Mesothelial cell of epicardium (in vitro differentiated cells): ENCODE data around the gene FNIP2. TPM values are rescaled to one million over a fixed set of nuclear protein-coding genes. Genes with fewer than 3 reads are reported as not detected.

Experiments
- DNase-seq, 2 experiments: peaks; one replicate each; pipeline ENCODE4 v3.0.0; 2021; ENCODE audit warnings: low spot score in 2 of 2; ENCODE audit not compliant: unreplicated experiment in 2 of 2
- H3K27ac Mint-ChIP-seq: 2 replicates; pipeline ENCODE4 v1.8.0; 2021; ENCODE audit warnings: mixed read lengths
- H3K27me3 Mint-ChIP-seq: 2 replicates; pipeline ENCODE4 v1.8.0; 2021; ENCODE audit warnings: low read depth, mixed read lengths
- H3K36me3 Mint-ChIP-seq: 2 replicates; pipeline ENCODE4 v1.8.0; 2021; ENCODE audit warnings: mixed read lengths
- H3K4me1 Mint-ChIP-seq: 2 replicates; pipeline ENCODE4 v1.8.0; 2021; ENCODE audit warnings: mixed read lengths
- H3K4me3 Mint-ChIP-seq: 2 replicates; pipeline ENCODE4 v1.8.0; 2021; ENCODE audit warnings: mild to moderate bottlenecking, moderate library complexity, mixed read lengths
- H3K9me3 Mint-ChIP-seq: 2 replicates; pipeline ENCODE4 v1.8.0; 2021; ENCODE audit warnings: mixed read lengths
- CTCF ChIP-seq: fragments of 200-600 bp; sonication (generic); IDR thresholded peaks from one replicate; pipeline ENCODE4 v1.5.0; 2021; ENCODE audit warnings: antibody characterized with exemption; ENCODE audit not compliant: unreplicated experiment
- total RNA-seq: library from RNA; stranded (reverse); gene quantifications from 3 replicates; pipeline ENCODE4 v1.2.1, GENCODE V29; 2021

The FNIP2 gene
- total RNA-seq, 1 donor from 2014 or later = 32.1 TPM

GRCh38 chr4:158775091-158775651, 6.3 kb downstream of the FNIP2 start:
- H3K4me1 Mint-ChIP-seq = peaks cover 35% of the 10 kb centered on the region
- no peak overlapping the region for H3K4me3 Mint-ChIP-seq
- TF ChIP-seq CTCF = no peak
- H3K27ac Mint-ChIP-seq = peak overlapping the region; percentile 63
- no peaks in the 10 kb centered on the region for H3K36me3 Mint-ChIP-seq
- H3K27me3 Mint-ChIP-seq = no peaks in the 10 kb centered on the region
- H3K9me3 Mint-ChIP-seq = no peaks in the 10 kb centered on the region
- DNase-seq = no peak

GRCh38 chr4:158776106-158776505, 7.3 kb downstream of the FNIP2 start:
- no peaks in the 10 kb centered on the region for H3K27me3 Mint-ChIP-seq

GRCh38 chr4:158777423-158778155, 8.8 kb downstream of the FNIP2 start:
- Mint-ChIP-seq H3K27ac (no peak overlapping the region), H3K27me3 (no peaks in the 10 kb centered on the region), H3K4me1 (peaks cover 32% of the 10 kb centered on the region)

More at GRCh38 chr4:158776106-158776505, 7.3 kb downstream of the FNIP2 start:
- Mint-ChIP-seq H3K9me3 (no peaks in the 10 kb centered on the region), H3K36me3 (no peaks in the 10 kb centered on the region), H3K4me1 (peaks cover 30% of the 10 kb centered on the region), H3K4me3 (no peak overlapping the region), H3K27ac (no peak overlapping the region)
- no peak for TF ChIP-seq CTCF
- DNase-seq = no peak

GRCh38 chr4:158778156-158778711, 9.4 kb downstream of the FNIP2 start:
- H3K9me3 Mint-ChIP-seq = no peaks in the 10 kb centered on the region
- no peaks in the 10 kb centered on the region for H3K36me3 Mint-ChIP-seq
- no peak for TF ChIP-seq CTCF
- peaks cover 38% of the 10 kb centered on the region for H3K4me1 Mint-ChIP-seq
- no peak overlapping the region for H3K27ac Mint-ChIP-seq
- H3K27me3 Mint-ChIP-seq = no peaks in the 10 kb centered on the region
- H3K4me3 Mint-ChIP-seq = no peak overlapping the region
- no peak for DNase-seq

More at GRCh38 chr4:158777423-158778155, 8.8 kb downstream of the FNIP2 start:
- Mint-ChIP-seq H3K36me3 (no peaks in the 10 kb centered on the region), H3K4me3 (no peak overlapping the region), H3K9me3 (no peaks in the 10 kb centered on the region)
- DNase-seq = no peak
- no peak for TF ChIP-seq CTCF

- TF ChIP-seq CTCF = no peak
- no peak for DNase-seq
- H3K4me1 Mint-ChIP-seq = peaks cover 43% of the 10 kb centered on the region
- H3K27me3 Mint-ChIP-seq = no peaks in the 10 kb centered on the region
- no peak overlapping the region for H3K4me3 Mint-ChIP-seq
- no peak overlapping the region for H3K27ac Mint-ChIP-seq
- no peaks in the 10 kb centered on the region for H3K9me3 Mint-ChIP-seq
- no peaks in the 10 kb centered on the region for H3K36me3 Mint-ChIP-seq
Measured at GRCh38 chr4:158778712-158779111, 9.9 kb downstream of the FNIP2 start.
